D341Med (cell line): ENCODE measurements around the gene KLHL5.

ENCODE experiments used
- DNase-seq: peaks from one replicate; pipeline ENCODE4 v3.0.0; 2012; ENCODE audit warnings: low spot score

Gene KLHL5

GRCh38 chr4:39044364-39044955 is 17.6 kb upstream of the KLHL5 start:
- peak; percentile 90 for DNase-seq

GRCh38 chr4:39044956-39045826 is 16.8 kb upstream of the KLHL5 start:
- peak; percentile 73 for DNase-seq

DNA sequence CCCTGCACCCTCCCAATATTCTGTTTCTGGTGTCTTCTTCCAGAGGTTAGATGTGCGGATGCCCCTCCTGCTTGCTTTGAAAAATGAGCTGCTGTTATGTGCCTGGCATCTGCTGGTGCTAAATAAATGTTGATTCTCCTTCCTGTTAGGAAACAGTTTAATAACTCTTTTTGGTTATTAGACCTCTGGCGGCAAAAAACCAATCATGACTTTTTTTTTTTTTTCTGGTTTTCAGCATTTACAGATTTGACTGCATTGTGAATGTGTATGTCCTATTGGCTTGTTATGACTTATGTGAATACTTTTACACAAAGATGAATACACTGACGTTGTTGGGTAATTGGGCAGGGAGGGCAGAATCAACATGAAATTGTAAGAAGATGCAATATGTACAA is 16.2 kb upstream of the KLHL5 start:
- DNase-seq, result no peak

GRCh38 chr4:39046249-39046648 is 15.8 kb upstream of the KLHL5 start:
- no peak for DNase-seq

DNA sequence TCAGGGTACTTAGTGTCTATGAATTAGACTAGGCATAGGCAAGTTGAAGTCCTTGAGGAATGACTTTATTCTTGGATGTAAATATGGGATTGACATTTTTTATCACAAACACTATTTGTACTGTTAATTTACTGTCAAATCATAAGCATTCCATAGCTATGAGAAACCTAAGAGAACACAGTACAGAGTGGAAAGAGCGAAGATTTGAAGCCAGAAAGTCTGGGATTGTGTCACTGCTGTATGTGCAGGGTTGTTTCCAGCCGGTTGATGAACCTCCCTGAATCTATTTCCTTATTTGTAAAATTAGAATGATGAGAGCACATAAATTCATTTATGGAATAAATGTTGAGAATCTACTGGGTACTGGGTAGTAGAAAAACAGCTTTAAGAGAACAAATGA is 14.4 kb upstream of the KLHL5 start:
- DNase-seq, result no peak

- no peak for DNase-seq
These were observed 13.7 kb upstream of the KLHL5 start for GRCh38 chr4:39048311-39048710.

DNA sequence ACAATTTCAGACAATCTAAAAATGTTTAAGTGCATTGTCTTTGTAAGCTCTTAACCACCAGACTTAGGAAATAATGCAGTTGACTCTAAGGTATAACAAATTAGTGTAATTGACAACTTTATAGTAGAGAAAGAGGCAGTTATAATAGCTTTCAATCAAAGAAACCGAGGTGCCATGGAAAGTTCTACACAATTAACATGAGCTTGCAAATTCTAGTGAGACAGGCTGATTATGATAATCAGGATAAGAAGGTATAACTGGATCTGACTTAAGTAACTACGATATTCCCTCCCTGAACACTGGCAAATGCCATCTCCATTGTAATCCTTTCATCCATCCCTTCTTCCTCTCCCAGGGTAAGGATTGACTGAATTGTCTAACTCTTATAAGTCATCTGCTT is 11.4 kb upstream of the KLHL5 start:
- no peak for DNase-seq

DNA sequence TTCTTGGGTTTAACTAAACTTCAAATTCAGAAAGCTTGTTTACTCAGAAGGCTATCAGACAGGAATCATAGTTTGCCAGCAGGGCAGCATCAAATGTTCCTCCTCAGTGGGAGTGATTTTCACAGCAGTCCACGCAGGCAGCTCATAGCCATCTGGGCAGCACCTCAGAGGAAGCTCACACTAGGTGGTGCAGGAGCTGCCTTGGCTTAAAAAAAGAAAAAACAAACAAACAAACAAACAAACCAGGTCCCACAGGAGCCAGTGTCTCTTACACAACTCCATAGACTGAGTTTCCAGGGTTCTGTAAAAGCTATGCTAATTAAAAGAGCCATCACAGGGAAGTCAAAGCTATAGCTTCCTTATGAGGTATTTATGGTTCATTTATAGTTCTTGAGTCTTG is 10.5 kb upstream of the KLHL5 start:
- DNase-seq, result no peak

DNA sequence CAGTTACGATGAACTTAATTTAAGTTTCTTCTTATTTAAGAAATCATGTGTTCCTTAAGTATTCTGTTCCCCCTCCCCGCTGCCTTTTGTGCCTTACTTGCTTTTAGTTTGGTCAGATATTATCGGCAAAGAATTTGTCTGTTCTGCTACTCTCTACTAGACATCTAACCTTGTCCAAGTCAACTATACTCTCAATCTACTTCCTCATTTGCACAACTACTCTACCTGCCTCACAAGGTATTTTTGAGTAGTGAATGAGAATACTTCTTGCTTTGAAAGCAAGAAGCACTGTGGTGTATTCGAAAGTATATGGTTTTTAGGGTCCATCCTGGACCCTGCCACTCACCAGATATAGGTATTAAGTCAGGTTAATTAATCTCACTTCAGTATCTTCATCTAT is 8.0 kb upstream of the KLHL5 start:
- no peak for DNase-seq

GRCh38 chr4:39054497-39054896 is 7.5 kb upstream of the KLHL5 start:
- peak; percentile 41 for DNase-seq

DNA sequence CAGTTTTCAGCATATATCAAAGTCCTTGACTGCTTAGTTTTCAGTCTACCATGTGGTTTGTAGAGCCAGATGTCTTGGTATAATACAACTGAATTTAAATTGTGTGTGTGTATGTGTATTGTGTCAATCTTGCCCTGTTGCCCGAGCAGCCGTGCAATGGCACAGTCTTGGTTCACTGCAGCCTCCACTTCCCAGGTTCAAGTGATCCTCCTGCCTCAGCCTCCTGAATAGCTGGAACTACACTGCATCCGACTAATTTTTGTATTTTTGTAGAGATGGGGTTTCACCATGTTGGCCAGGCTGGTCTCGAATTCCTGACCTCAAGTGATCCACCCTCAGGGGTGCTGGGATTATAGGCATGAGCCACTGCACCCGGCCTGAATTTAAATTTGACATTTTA is 6.0 kb upstream of the KLHL5 start:
- no peak for DNase-seq

- no peak for DNase-seq
These were observed 575 bp upstream of the KLHL5 start for GRCh38 chr4:39061457-39061856.

- DNase-seq, result no peak
These were observed 702 bp downstream of the KLHL5 start for GRCh38 chr4:39062770-39063097.

DNA sequence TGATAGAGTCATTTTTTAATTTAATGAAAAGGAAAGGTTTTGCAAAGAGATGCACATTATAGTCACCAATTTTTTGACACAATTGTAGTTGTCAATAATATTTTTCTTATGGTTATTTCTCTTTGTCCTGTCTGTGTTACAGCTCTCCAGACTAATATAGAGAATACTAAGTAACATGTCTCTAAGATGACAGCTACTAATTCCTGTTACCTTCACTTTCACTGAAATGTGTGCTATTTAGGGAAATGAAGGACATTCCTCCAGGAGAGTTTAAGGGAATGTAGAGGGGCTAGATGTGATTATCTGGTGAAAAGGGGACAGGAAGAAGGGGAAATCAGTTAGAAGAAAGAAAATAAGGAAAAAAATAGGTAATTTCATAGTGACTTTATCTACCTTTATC is 1.4 kb downstream of the KLHL5 start:
- DNase-seq, result no peak

- no peak for DNase-seq
These were observed 4.3 kb downstream of the KLHL5 start for GRCh38 chr4:39066371-39066770.

GRCh38 chr4:39067031-39067430 is 5.0 kb downstream of the KLHL5 start:
- DNase-seq, result no peak

DNA sequence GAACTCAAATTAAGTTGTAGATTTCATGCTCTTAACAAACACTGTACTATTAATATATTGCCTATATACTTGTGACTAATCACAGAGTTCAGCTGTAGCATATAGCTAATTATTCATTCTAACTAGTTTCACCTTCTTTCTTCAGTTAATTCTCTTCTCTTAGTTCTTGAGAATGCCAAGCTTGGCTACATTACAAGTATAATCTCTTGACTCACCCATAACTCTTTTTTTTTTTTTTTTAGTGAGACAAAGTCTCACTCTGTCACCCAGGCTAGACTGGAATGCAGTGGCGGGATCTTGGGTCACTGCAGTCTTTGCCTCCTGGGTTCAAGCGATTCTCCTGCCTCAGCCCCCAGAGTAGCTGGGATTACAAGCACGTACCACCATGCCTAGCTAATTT is 5.4 kb downstream of the KLHL5 start:
- DNase-seq, result no peak

GRCh38 chr4:39068907-39069306 is 6.9 kb downstream of the KLHL5 start:
- no peak for DNase-seq

DNA sequence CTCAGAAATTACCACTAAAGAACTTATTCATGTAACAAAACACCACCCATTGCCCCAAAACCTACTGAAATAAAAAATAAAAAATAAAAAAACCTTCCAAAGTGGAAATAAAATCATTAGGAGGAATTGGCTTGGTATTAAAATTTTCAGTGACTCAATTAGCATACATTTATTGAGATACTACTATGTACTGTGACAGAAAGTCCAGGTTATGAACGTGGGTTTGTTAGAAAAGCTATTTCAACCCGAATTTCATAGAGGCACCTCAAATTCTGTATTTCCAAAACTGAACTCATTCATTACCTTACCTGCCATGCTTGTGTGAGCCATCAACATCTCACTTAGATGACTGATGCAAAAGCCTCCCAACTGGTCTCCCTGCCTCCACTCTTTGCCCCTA is 16.8 kb downstream of the KLHL5 start:
- DNase-seq, result no peak

DNA sequence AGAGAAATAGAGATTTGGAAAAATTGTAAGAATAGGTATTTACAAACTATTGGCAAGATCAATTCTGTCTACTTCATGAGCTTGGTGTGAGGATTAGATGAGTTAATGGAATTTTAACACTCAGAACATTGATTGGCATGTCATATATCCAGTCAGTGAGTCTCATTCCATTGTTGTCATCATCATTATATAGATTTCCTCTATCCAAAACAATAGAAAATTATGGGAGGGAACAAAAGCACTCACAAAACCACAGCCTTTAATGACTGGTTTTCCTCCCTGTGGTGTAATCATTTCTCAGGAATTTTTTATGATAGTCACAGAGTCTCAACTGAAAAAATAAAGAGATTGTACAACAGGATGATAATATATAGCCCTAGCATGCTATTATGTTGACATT is 21.1 kb downstream of the KLHL5 start:
- DNase-seq, result no peak

GRCh38 chr4:39085891-39086290 is 23.9 kb downstream of the KLHL5 start:
- DNase-seq, result no peak

- DNase-seq, result no peak
These were observed 34.8 kb downstream of the KLHL5 start for GRCh38 chr4:39096847-39097246.

- DNase-seq, result no peak
These were observed 35.3 kb downstream of the KLHL5 start for GRCh38 chr4:39097290-39097689.

DNA sequence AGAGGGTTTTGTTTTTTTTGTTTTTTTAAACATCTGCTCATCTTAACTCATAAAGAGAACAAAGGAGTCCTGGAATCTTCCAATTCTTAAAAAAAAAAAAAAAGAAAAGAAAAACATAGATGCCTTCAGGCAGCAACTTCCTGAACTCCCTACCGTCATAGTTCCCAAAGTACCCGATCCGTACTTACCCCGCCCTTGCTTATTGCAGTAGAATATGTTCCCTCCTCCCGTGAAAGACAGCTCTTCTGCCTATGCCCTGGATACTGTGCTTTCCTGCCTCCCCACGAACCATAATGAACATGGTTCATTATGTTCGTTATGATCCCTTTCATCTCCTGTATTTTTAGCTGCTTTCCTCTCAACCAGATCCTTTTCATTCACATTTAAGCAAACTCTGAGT is 40.3 kb downstream of the KLHL5 start:
- no peak for DNase-seq
